Measurements from ENCODE around the gene KCNK18. TPM values are rescaled to one million over a fixed set of nuclear protein-coding genes. Genes with fewer than 3 reads are reported as not detected.

The KCNK18 gene
- total and polyA plus RNA-seq, 2 of the 8 experiments (the other 6 are each of a cell fraction or from before 2014, with no cell fraction given), result not detected

GRCh38 chr10:117184296-117184695 is 13.0 kb upstream of the KCNK18 start (continued):
- TF ChIP-seq ATF2 (IDR thresholded peaks at IDR 0.05; ENCODE audit: low read length) (no peak), SAP30 (IDR thresholded peaks at IDR 0.05; ENCODE audit: insufficient read depth, insufficient replicate concordance, low read length) (no peak), SP2 (IDR thresholded peaks at IDR 0.05; ENCODE audit: low read length) (no peak), GABPA (IDR thresholded peaks at IDR 0.05; ENCODE audit: borderline replicate concordance, insufficient read depth, low read length) (no peak), BACH1 (IDR thresholded peaks at IDR 0.05; ENCODE audit: low read length) (no peak), SP1 (IDR thresholded peaks at IDR 0.05; ENCODE audit: low read depth, low read length) (no peak), RBBP5 (IDR thresholded peaks at IDR 0.05; ENCODE audit: borderline replicate concordance, low read depth, low read length) (no peak), SIRT6 (IDR thresholded peaks at IDR 0.05; ENCODE audit: low read length) (no peak), CBX8 (IDR thresholded peaks at IDR 0.05; ENCODE audit: borderline replicate concordance, low read depth, low read length) (no peak)

Data from H1 (cell line).